ENCODE measurements around the gene PSMD1.

PSMD1 gene

DNA sequence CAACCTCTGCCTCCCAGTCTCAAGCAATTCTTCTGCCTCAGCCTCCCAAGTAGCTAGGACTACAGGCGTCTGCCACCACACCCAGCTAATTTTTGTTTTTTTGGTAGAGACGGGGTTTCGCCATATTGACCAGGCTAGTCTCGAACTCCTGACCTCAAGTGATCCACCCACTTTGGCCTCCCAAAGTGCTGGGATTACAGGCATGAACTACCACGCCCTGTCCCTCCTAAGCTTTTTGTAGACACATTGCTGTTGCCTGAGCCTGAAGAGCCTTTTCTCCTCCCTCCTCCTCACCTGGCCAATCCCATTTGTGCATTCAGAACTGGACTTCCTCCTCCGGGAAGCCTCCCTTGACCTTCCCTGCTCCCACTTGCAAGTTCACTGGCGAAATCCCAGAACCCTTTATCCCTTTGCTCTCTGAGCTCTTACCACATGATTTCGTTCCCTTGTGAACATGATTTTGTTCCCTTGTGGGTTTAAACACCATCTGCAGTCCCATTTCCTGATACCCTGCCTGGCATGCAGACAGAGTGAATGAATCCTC is 16.8 kb upstream of the PSMD1 start:
- no peak for TF ChIP-seq CTCF (IDR thresholded peaks at IDR 0.05; ENCODE audit: insufficient read depth, missing control alignments)
- no peak for DNase-seq (ENCODE audit: insufficient read length, low spot score)
- FAIRE-seq: no peak

- no peak for TF ChIP-seq CTCF (IDR thresholded peaks at IDR 0.05; ENCODE audit: insufficient read depth, missing control alignments)
- no peak for DNase-seq (ENCODE audit: insufficient read length, low spot score)
- FAIRE-seq: no peak
These were observed 15.5 kb upstream of the PSMD1 start for GRCh38 chr2:231041061-231041689.

DNA sequence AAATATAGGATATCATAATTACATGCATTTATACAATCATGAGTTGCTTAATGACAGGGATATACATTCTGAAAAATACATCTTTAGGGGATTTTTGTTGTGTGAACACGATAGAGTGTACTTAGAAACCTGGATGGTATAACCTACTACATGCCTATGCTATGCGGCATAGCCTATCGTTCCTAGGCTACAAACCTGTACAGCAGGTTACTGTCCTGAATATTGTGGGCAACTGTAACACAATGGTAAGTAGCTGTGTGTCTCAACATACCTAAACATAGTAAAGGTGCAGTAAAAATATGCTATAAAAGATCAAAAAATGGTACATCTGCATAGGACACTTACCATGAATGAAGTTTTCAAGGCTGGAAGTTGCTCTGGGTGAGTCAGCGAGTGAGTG is 12.9 kb upstream of the PSMD1 start:
- no peak for FAIRE-seq
- TF ChIP-seq CTCF (IDR thresholded peaks at IDR 0.05; ENCODE audit: insufficient read depth, missing control alignments): no peak
- no peak for DNase-seq (ENCODE audit: insufficient read length, low spot score)

- DNase-seq (ENCODE audit: insufficient read length, low spot score): no peak
- FAIRE-seq: no peak
- TF ChIP-seq CTCF (IDR thresholded peaks at IDR 0.05; ENCODE audit: insufficient read depth, missing control alignments): no peak
These were observed 9.8 kb upstream of the PSMD1 start for GRCh38 chr2:231046916-231047273.

- TF ChIP-seq CTCF (IDR thresholded peaks at IDR 0.05; ENCODE audit: insufficient read depth, missing control alignments): no peak
- DNase-seq (ENCODE audit: insufficient read length, low spot score) (no peak), FAIRE-seq (no peak)
These were observed 9.3 kb upstream of the PSMD1 start for GRCh38 chr2:231047274-231047922.

GRCh38 chr2:231047923-231048915 is 8.4 kb upstream of the PSMD1 start:
- no peak for TF ChIP-seq CTCF (IDR thresholded peaks at IDR 0.05; ENCODE audit: insufficient read depth, missing control alignments)
- DNase-seq (ENCODE audit: insufficient read length, low spot score) (no peak), FAIRE-seq (no peak)
